ENCODE results near the gene ANKDD1A.

DNA sequence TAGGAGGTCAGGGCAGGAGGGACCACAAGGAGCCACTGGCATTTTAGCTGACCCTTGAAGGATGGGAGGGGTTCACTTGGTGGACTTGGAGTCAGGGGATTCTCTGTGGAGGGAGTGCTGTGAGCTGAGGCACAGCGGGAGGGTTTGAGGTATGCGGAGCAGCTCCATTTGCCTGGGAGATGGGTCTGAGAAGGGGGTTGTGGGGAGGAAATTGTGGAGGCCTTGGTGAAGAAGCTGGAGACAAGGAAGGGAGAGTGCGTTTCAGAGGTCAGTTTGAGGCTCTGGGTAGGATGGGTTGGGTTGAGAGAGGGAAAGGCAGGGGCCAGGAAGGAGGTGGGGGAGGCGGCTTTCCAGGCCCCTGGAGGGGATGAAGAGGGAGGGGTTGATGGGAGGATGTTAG lies 49.7 kb upstream of the ANKDD1A start:
- TF ChIP-seq, protein P1, sequence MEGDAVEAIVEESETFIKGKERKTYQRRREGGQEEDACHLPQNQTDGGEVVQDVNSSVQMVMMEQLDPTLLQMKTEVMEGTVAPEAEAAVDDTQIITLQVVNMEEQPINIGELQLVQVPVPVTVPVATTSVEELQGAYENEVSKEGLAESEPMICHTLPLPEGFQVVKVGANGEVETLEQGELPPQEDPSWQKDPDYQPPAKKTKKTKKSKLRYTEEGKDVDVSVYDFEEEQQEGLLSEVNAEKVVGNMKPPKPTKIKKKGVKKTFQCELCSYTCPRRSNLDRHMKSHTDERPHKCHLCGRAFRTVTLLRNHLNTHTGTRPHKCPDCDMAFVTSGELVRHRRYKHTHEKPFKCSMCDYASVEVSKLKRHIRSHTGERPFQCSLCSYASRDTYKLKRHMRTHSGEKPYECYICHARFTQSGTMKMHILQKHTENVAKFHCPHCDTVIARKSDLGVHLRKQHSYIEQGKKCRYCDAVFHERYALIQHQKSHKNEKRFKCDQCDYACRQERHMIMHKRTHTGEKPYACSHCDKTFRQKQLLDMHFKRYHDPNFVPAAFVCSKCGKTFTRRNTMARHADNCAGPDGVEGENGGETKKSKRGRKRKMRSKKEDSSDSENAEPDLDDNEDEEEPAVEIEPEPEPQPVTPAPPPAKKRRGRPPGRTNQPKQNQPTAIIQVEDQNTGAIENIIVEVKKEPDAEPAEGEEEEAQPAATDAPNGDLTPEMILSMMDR (IDR thresholded peaks at IDR 0.05): no peak
- no peak for TF ChIP-seq POLR2A (IDR thresholded peaks at IDR 0.05)
- no peak for TF ChIP-seq POLR2AphosphoS5 (IDR thresholded peaks at IDR 0.05)
- no peak for TF ChIP-seq EP300 (IDR thresholded peaks at IDR 0.05)
